ENCODE results near the gene TMEM50B. TPM values are rescaled to one million over a fixed set of nuclear protein-coding genes. Genes with fewer than 3 reads are reported as not detected.
"Not testable (repeated sequence)": the region's sequence is repeated elsewhere in the genome, so short reads cannot be mapped to it uniquely, and the experiment has no call there.

TMEM50B gene
- 14.4 and 16.4 TPM in 2 replicates for total RNA-seq

GRCh38 chr21:33479679-33480480 lies at the start of gene TMEM50B:
TMEM50B (minus strand) TSS chr21:33479974; CDS start chr21:33468885, 11,089 bp downstream.
- intact Hi-C loops (cut with micrococcal nuclease), result loop anchor here (1.0 to 10.0 kb wide), 7 partner anchors 11 to 867 kb away; partner anchors contain the start of genes CFAP298, CRYZL1, DNAJC28 and GART
- no peaks in the 10 kb centered on the region for H3K9me3 Mint-ChIP-seq
- peak within 1 kb of the TSS; percentile 93 for H3K27ac Mint-ChIP-seq
- H3K27me3 Mint-ChIP-seq, result peaks cover 14% of the 10 kb centered on the region
- no peaks in the 10 kb centered on the region for H3K36me3 Mint-ChIP-seq (ENCODE audit: low read depth)
- H3K4me1 Mint-ChIP-seq, result peaks cover 15% of the 10 kb centered on the region
- peak; percentile 98 for DNase-seq
- H3K4me3 Mint-ChIP-seq, result peak within 1 kb of the TSS; percentile 93

- H3K36me3 Mint-ChIP-seq (ENCODE audit: low read depth), result peaks cover 49% of the 10 kb centered on the region
- H3K27me3 Mint-ChIP-seq, result no peaks in the 10 kb centered on the region
- no peaks in the 10 kb centered on the region for H3K4me1 Mint-ChIP-seq
- no peak overlapping the region for H3K27ac Mint-ChIP-seq
- no peaks in the 10 kb centered on the region for H3K9me3 Mint-ChIP-seq
- H3K4me3 Mint-ChIP-seq, result no peak overlapping the region
- no peak for DNase-seq
- intact Hi-C loops (cut with micrococcal nuclease), result no loop called here
Measured at GRCh38 chr21:33522953-33523349, 43.2 kb upstream of the TMEM50B start.

- H3K27me3 Mint-ChIP-seq, result no peaks in the 10 kb centered on the region
- intact Hi-C loops (cut with micrococcal nuclease), result no loop called here
- DNase-seq, result no peak
- H3K27ac Mint-ChIP-seq, result no peak overlapping the region
- no peaks in the 10 kb centered on the region for H3K9me3 Mint-ChIP-seq
- no peak overlapping the region for H3K4me3 Mint-ChIP-seq
- peaks cover 48% of the 10 kb centered on the region for H3K36me3 Mint-ChIP-seq (ENCODE audit: low read depth)
- no peaks in the 10 kb centered on the region for H3K4me1 Mint-ChIP-seq
Measured at GRCh38 chr21:33522297-33522952, 42.7 kb upstream of the TMEM50B start.

- no peak overlapping the region for H3K27ac Mint-ChIP-seq
- H3K27me3 Mint-ChIP-seq, result no peaks in the 10 kb centered on the region
- no peak overlapping the region for H3K4me3 Mint-ChIP-seq
- intact Hi-C loops (cut with micrococcal nuclease), result no loop called here
- H3K9me3 Mint-ChIP-seq, result no peaks in the 10 kb centered on the region
- DNase-seq, result no peak
- H3K4me1 Mint-ChIP-seq, result peaks cover 11% of the 10 kb centered on the region
- peaks cover 56% of the 10 kb centered on the region for H3K36me3 Mint-ChIP-seq (ENCODE audit: low read depth)
Measured at GRCh38 chr21:33518899-33519298, 39.1 kb upstream of the TMEM50B start.

GRCh38 chr21:33514229-33514628 lies 34.5 kb upstream of the TMEM50B start:
- intact Hi-C loops (cut with micrococcal nuclease), result no loop called here
- peaks cover 11% of the 10 kb centered on the region for H3K4me1 Mint-ChIP-seq
- H3K27me3 Mint-ChIP-seq, result no peaks in the 10 kb centered on the region
- H3K27ac Mint-ChIP-seq, result peak overlapping the region; percentile 46
- H3K9me3 Mint-ChIP-seq, result no peaks in the 10 kb centered on the region
- peaks cover 67% of the 10 kb centered on the region for H3K36me3 Mint-ChIP-seq (ENCODE audit: low read depth)
- no peak overlapping the region for H3K4me3 Mint-ChIP-seq
- DNase-seq, result no peak

GRCh38 chr21:33512481-33512880 lies 32.7 kb upstream of the TMEM50B start:
- H3K9me3 Mint-ChIP-seq, result no peaks in the 10 kb centered on the region
- H3K27ac Mint-ChIP-seq, result no peak overlapping the region
- no peak for DNase-seq
- H3K27me3 Mint-ChIP-seq, result no peaks in the 10 kb centered on the region
- peaks cover 71% of the 10 kb centered on the region for H3K36me3 Mint-ChIP-seq (ENCODE audit: low read depth)
- H3K4me3 Mint-ChIP-seq, result no peak overlapping the region
- intact Hi-C loops (cut with micrococcal nuclease), result no loop called here
- peaks cover 11% of the 10 kb centered on the region for H3K4me1 Mint-ChIP-seq

GRCh38 chr21:33511639-33512038 lies 31.9 kb upstream of the TMEM50B start:
- H3K36me3 Mint-ChIP-seq (ENCODE audit: low read depth), result peaks cover 70% of the 10 kb centered on the region
- no peak overlapping the region for H3K27ac Mint-ChIP-seq
- no peaks in the 10 kb centered on the region for H3K9me3 Mint-ChIP-seq
- peaks cover 11% of the 10 kb centered on the region for H3K4me1 Mint-ChIP-seq
- H3K4me3 Mint-ChIP-seq, result no peak overlapping the region
- H3K27me3 Mint-ChIP-seq, result no peaks in the 10 kb centered on the region
- intact Hi-C loops (cut with micrococcal nuclease), result no loop called here
- DNase-seq, result no peak

GRCh38 chr21:33510826-33511225 lies 31.1 kb upstream of the TMEM50B start:
- no peaks in the 10 kb centered on the region for H3K9me3 Mint-ChIP-seq
- peaks cover 69% of the 10 kb centered on the region for H3K36me3 Mint-ChIP-seq (ENCODE audit: low read depth)
- no peak overlapping the region for H3K27ac Mint-ChIP-seq
- intact Hi-C loops (cut with micrococcal nuclease), result no loop called here
- H3K4me1 Mint-ChIP-seq, result peaks cover 11% of the 10 kb centered on the region
- no peak overlapping the region for H3K4me3 Mint-ChIP-seq
- no peaks in the 10 kb centered on the region for H3K27me3 Mint-ChIP-seq
- no peak for DNase-seq

GRCh38 chr21:33507003-33507402 lies 27.2 kb upstream of the TMEM50B start:
- H3K4me1 Mint-ChIP-seq; intact Hi-C loops (cut with micrococcal nuclease); H3K27ac Mint-ChIP-seq; H3K4me3 Mint-ChIP-seq; DNase-seq; H3K9me3 Mint-ChIP-seq; H3K27me3 Mint-ChIP-seq: not testable (repeated sequence)
- peaks cover 79% of the 10 kb centered on the region for H3K36me3 Mint-ChIP-seq (ENCODE audit: low read depth)

- H3K4me1 Mint-ChIP-seq, result no peaks in the 10 kb centered on the region
- peaks cover 70% of the 10 kb centered on the region for H3K36me3 Mint-ChIP-seq (ENCODE audit: low read depth)
- intact Hi-C loops (cut with micrococcal nuclease), result no loop called here
- no peaks in the 10 kb centered on the region for H3K27me3 Mint-ChIP-seq
- DNase-seq, result no peak
- H3K4me3 Mint-ChIP-seq, result no peak overlapping the region
- no peak overlapping the region for H3K27ac Mint-ChIP-seq
- H3K9me3 Mint-ChIP-seq, result no peaks in the 10 kb centered on the region
Measured at GRCh38 chr21:33505833-33506232, 26.1 kb upstream of the TMEM50B start.

- no peaks in the 10 kb centered on the region for H3K9me3 Mint-ChIP-seq
- H3K4me3 Mint-ChIP-seq, result no peak overlapping the region
- no peak for DNase-seq
- peaks cover 4% of the 10 kb centered on the region for H3K4me1 Mint-ChIP-seq
- H3K27me3 Mint-ChIP-seq, result peaks cover 8% of the 10 kb centered on the region
- H3K36me3 Mint-ChIP-seq (ENCODE audit: low read depth), result no peaks in the 10 kb centered on the region
- no peak overlapping the region for H3K27ac Mint-ChIP-seq
- intact Hi-C loops (cut with micrococcal nuclease), result no loop called here
Measured at GRCh38 chr21:33496345-33496744, 16.6 kb upstream of the TMEM50B start.

- Mint-ChIP-seq H3K4me3 (no peak overlapping the region), H3K27me3 (peaks cover 8% of the 10 kb centered on the region), H3K9me3 (no peaks in the 10 kb centered on the region), H3K27ac (no peak overlapping the region), H3K4me1 (peaks cover 8% of the 10 kb centered on the region), H3K36me3 (ENCODE audit: low read depth) (no peaks in the 10 kb centered on the region)
- DNase-seq, result no peak
- intact Hi-C loops (cut with micrococcal nuclease), result no loop called here
Measured at GRCh38 chr21:33495743-33496142, 16.0 kb upstream of the TMEM50B start.

- Mint-ChIP-seq H3K4me1 (peaks cover 10% of the 10 kb centered on the region), H3K4me3 (no peak overlapping the region), H3K36me3 (ENCODE audit: low read depth) (no peaks in the 10 kb centered on the region), H3K27me3 (peaks cover 13% of the 10 kb centered on the region), H3K27ac (no peak overlapping the region), H3K9me3 (no peaks in the 10 kb centered on the region)
- DNase-seq, result no peak
- intact Hi-C loops (cut with micrococcal nuclease), result loop anchor here (5.0 kb wide), 1 partner anchor 94 kb away; the partner anchor contains the start of gene DONSON
Measured at GRCh38 chr21:33493756-33494155, 14.0 kb upstream of the TMEM50B start.

GRCh38 chr21:33492571-33492970 lies 12.8 kb upstream of the TMEM50B start:
- H3K36me3 Mint-ChIP-seq (ENCODE audit: low read depth), result no peaks in the 10 kb centered on the region
- peak overlapping the region; percentile 34 for H3K4me3 Mint-ChIP-seq
- intact Hi-C loops (cut with micrococcal nuclease), result loop anchor here (5.0 kb wide), 1 partner anchor 95 kb away; the partner anchor contains the start of gene DONSON

More at GRCh38 chr21:33492571-33492970, 12.8 kb upstream of the TMEM50B start:
- no peak for DNase-seq
- Mint-ChIP-seq H3K27me3 (peaks cover 18% of the 10 kb centered on the region), H3K27ac (no peak overlapping the region), H3K9me3 (no peaks in the 10 kb centered on the region), H3K4me1 (peaks cover 10% of the 10 kb centered on the region)
